DMS153 treated with DMSO at 0.1 percent for 48 hours (cell line): ENCODE data around the gene TRIO.

Experiments used
- DNase-seq: peaks from one replicate; lab custom pipeline; 2025; ENCODE audit not compliant: unreplicated experiment; lab: John Stamatoyannopoulos, UW

TRIO gene

GRCh38 chr5:14260637-14261036 is 117.5 kb downstream of the TRIO start:
- no peak for DNase-seq

GRCh38 chr5:14261235-14261634 is 118.1 kb downstream of the TRIO start:
- DNase-seq: no peak

- no peak for DNase-seq
Measured at GRCh38 chr5:14261856-14262611, 118.9 kb downstream of the TRIO start.

GRCh38 chr5:14263113-14263512 is 120.0 kb downstream of the TRIO start:
- no peak for DNase-seq

GRCh38 chr5:14263699-14264098 is 120.6 kb downstream of the TRIO start:
- peak; percentile 96 for DNase-seq

- DNase-seq: peak; percentile 99
Measured at GRCh38 chr5:14264605-14265316, 121.6 kb downstream of the TRIO start.

GRCh38 chr5:14265570-14265969 is 122.4 kb downstream of the TRIO start:
- DNase-seq: no peak

- no peak for DNase-seq
Measured at GRCh38 chr5:14266171-14266570, 123.0 kb downstream of the TRIO start.

- peak; percentile 39 for DNase-seq
Measured at GRCh38 chr5:14266686-14267085, 123.5 kb downstream of the TRIO start.

- no peak for DNase-seq
Measured at GRCh38 chr5:14267166-14267838, 124.2 kb downstream of the TRIO start.

- no peak for DNase-seq
Measured at GRCh38 chr5:14267991-14268708, 125.0 kb downstream of the TRIO start.

- DNase-seq: no peak
Measured at GRCh38 chr5:14268738-14269137, 125.6 kb downstream of the TRIO start.

GRCh38 chr5:14269395-14269794 is 126.3 kb downstream of the TRIO start:
- peak; percentile 20 for DNase-seq

GRCh38 chr5:14270209-14270702 is 127.1 kb downstream of the TRIO start:
- peak; percentile 68 for DNase-seq

GRCh38 chr5:14272548-14273205 is 129.5 kb downstream of the TRIO start:
- DNase-seq: no peak

- no peak for DNase-seq
Measured at GRCh38 chr5:14273207-14273767, 130.1 kb downstream of the TRIO start.

- no peak for DNase-seq
Measured at GRCh38 chr5:14276380-14276779, 133.2 kb downstream of the TRIO start.

- DNase-seq: no peak
Measured at GRCh38 chr5:14277385-14278320, 134.5 kb downstream of the TRIO start.

- DNase-seq: no peak
Measured at GRCh38 chr5:14280294-14280854, 137.2 kb downstream of the TRIO start.
